ENCODE data around the gene SH2D5. TPM values are rescaled to one million over a fixed set of nuclear protein-coding genes. Genes with fewer than 3 reads are reported as not detected.

SH2D5 gene
- total and polyA plus RNA-seq, 2 donors (not counting 3 experiments of a cell fraction or from before 2014, with no cell fraction given): 0.23 to 1.0 TPM

- FAIRE-seq (no peak), DNase-seq (ENCODE audit: low read depth, low spot score) (no peak)
- dilution Hi-C loops (cut with MboI; ENCODE audit: extremely low pct_ligation_motif_present, low sequenced_read_pairs) (no loop called here), intact Hi-C loops (cut with micrococcal nuclease) (loop anchor here (5.0 to 10.0 kb wide), 2 partner anchors 89 to 376 kb away; partner anchors contain the start of gene HP1BP3)
- Histone ChIP-seq H4K20me1 (replicated peaks; ENCODE audit: control insufficient read depth, extremely low read depth, insufficient read depth, low read length) (no peaks in the 10 kb centered on the region), H3K9ac (replicated peaks; ENCODE audit: extremely low read depth, insufficient read depth, low read length) (no peak overlapping the region), H3K4me2 (ENCODE audit: insufficient read depth, low read length) (no peak overlapping the region), H3K79me2 (ENCODE audit: control insufficient read depth, insufficient read depth, low read length) (no peaks in the 10 kb centered on the region), H3K36me3 (ENCODE audit: control insufficient read depth in 2 of 2, extremely low read depth in 1 of 2, insufficient read depth in 2 of 2, low read length in 2 of 2) (no peaks in the 10 kb centered on the region), H3K9me1 (replicated peaks; ENCODE audit: control insufficient read depth, extremely low read depth, insufficient read depth, low read length) (no peaks in the 10 kb centered on the region), H3K9me3 (replicated peaks; ENCODE audit: control insufficient read depth, insufficient read depth, low read length) (no peaks in the 10 kb centered on the region), H3K4me3 (replicated peaks in 1 of 3; ENCODE audit: insufficient read depth in 1 of 3, low read depth in 1 of 3, low read length in 3 of 3) (no peak overlapping the region), H3K4me1 (ENCODE audit: control insufficient read depth, extremely low read depth, insufficient read depth, low read length) (peaks cover 4% of the 10 kb centered on the region), H3K27me3 (ENCODE audit: control insufficient read depth in 2 of 2, insufficient read depth in 2 of 2, low read length in 2 of 2) (no peaks in the 10 kb centered on the region), H3K27ac (ENCODE audit: insufficient read depth, low read depth, low read length) (no peak overlapping the region), H2AFZ (ENCODE audit: low read depth, low read length) (no peak overlapping the region)
- POLR2A ChIA-PET: no interaction called here
- no TSS peak for BruUV-seq (replicated peaks)
- CTCF ChIA-PET: interaction anchor here (0.7 to 5.1 kb wide), 9 partner anchors 8 to 670 kb away, joined by 3 to 150 read pairs (median 4); partner anchors contain the start of gene KIF17
- TF ChIP-seq GATA2 (IDR thresholded peaks at IDR 0.05; ENCODE audit: insufficient read depth, insufficient read length, low read depth, low read length): no peak
- no peak for TF ChIP-seq CTCF (IDR thresholded peaks at IDR 0.05; ENCODE audit: extremely low read depth in 1 of 2, insufficient read depth in 1 of 2, low read depth in 1 of 2, low read length in 2 of 2)
- no peak for TF ChIP-seq POLR2A (IDR thresholded peaks at IDR 0.05; ENCODE audit: low read depth, low read length)
- TF ChIP-seq MAX (IDR thresholded peaks at IDR 0.05; ENCODE audit: insufficient read depth, insufficient read length): no peak
- TF ChIP-seq POLR2AphosphoS5 (IDR thresholded peaks at IDR 0.05; ENCODE audit: insufficient read depth, low read depth, low read length): no peak
- TF ChIP-seq MYC (IDR thresholded peaks at IDR 0.05; ENCODE audit: low read depth, low read length): no peak
- no peak for TF ChIP-seq JUN (IDR thresholded peaks at IDR 0.05; ENCODE audit: borderline replicate concordance, insufficient read depth, insufficient read length, low read depth)
- no peak for TF ChIP-seq FOS (IDR thresholded peaks at IDR 0.05; ENCODE audit: borderline replicate concordance, insufficient read depth, low read length)
- no peak for TF ChIP-seq EZH2 (IDR thresholded peaks at IDR 0.05; ENCODE audit: borderline replicate concordance, low read depth, low read length, severe bottlenecking)
These were observed 34.1 kb downstream of the SH2D5 start for GRCh38 chr1:20698195-20698910.

Data from endothelial cell of umbilical vein (primary cell).